NCI-H2029 treated with DMSO at 0.1 percent for 48 hours (cell line): ENCODE measurements around the gene ANO1.

ENCODE experiments used
- DNase-seq: peaks from one replicate; lab custom pipeline; 2025; lab: John Stamatoyannopoulos, UW

Gene ANO1

GRCh38 chr11:70164705-70165104 lies 86.6 kb downstream of the ANO1 start:
- DNase-seq: no peak

- DNase-seq: no peak
These were observed 89.0 kb downstream of the ANO1 start for GRCh38 chr11:70167120-70167519.

- no peak for DNase-seq
These were observed 89.7 kb downstream of the ANO1 start for GRCh38 chr11:70167723-70168404.

GRCh38 chr11:70168405-70168754 lies 90.3 kb downstream of the ANO1 start:
- DNase-seq: no peak

GRCh38 chr11:70169127-70169526 lies 91.0 kb downstream of the ANO1 start:
- DNase-seq: no peak

- no peak for DNase-seq
These were observed 91.5 kb downstream of the ANO1 start for GRCh38 chr11:70169632-70170031.

GRCh38 chr11:70170596-70171210 lies 92.6 kb downstream of the ANO1 start:
- DNase-seq: no peak

- no peak for DNase-seq
These were observed 94.9 kb downstream of the ANO1 start for GRCh38 chr11:70173018-70173417.

GRCh38 chr11:70174547-70175235 lies 96.6 kb downstream of the ANO1 start:
- DNase-seq: no peak

GRCh38 chr11:70175236-70175698 lies 97.2 kb downstream of the ANO1 start:
- no peak for DNase-seq

GRCh38 chr11:70176940-70177689 lies 99.0 kb downstream of the ANO1 start:
- no peak for DNase-seq

GRCh38 chr11:70180906-70181305 lies 102.8 kb downstream of the ANO1 start:
- no peak for DNase-seq

- DNase-seq: no peak
These were observed 104.1 kb downstream of the ANO1 start for GRCh38 chr11:70182266-70182665.

- no peak for DNase-seq
These were observed 104.9 kb downstream of the ANO1 start for GRCh38 chr11:70183032-70183431.

- no peak for DNase-seq
These were observed 105.5 kb downstream of the ANO1 start for GRCh38 chr11:70183483-70184176.

- DNase-seq: no peak
These were observed 106.3 kb downstream of the ANO1 start for GRCh38 chr11:70184396-70184795.

- DNase-seq: no peak
These were observed 107.4 kb downstream of the ANO1 start for GRCh38 chr11:70185348-70186055.

- DNase-seq: no peak
These were observed 108.3 kb downstream of the ANO1 start for GRCh38 chr11:70186420-70186819.

GRCh38 chr11:70186936-70187335 lies 108.8 kb downstream of the ANO1 start:
- no peak for DNase-seq

- no peak for DNase-seq
These were observed 109.7 kb downstream of the ANO1 start for GRCh38 chr11:70187771-70188170.

- no peak for DNase-seq
These were observed 111.5 kb downstream of the ANO1 start for GRCh38 chr11:70189622-70190021.
